Measurements from ENCODE around the gene PRRC2B.

PRRC2B gene

DNA sequence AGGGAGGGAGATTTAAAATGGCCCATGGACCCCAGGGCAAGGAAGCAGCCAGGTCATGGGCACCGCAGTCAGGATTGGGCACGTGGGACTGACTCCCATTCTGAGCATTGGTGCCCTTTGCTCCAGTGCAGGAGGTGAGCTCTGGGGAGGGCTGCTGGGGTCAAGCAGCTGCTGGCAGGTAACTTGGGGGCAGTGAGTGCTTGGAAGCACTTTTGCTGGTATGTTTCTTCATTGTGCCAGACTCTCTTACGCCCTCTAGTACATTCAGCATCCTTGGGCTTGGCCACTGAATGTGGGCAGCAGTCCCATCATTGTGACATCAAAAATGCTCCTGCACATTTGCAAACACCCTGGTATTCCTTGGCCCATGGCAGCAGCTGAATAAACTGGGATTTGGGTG, 32.7 kb downstream of the PRRC2B start:
- no peak overlapping the region for H2AFZ ChIP-seq (ENCODE audit: insufficient read depth, low read length, poor library complexity)
- no peak overlapping the region for H4K12ac ChIP-seq (ENCODE audit: low read depth, low read length)
- no peak overlapping the region for H3K9ac ChIP-seq (ENCODE audit: low read length)
- H3K4me2 ChIP-seq (ENCODE audit: low read length), result no peak overlapping the region
- peaks cover 17 to 22% of the 10 kb centered on the region in 2 experiments for H3K36me3 ChIP-seq (ENCODE audit: control insufficient read depth in 1 of 2, insufficient read depth in 2 of 2, low read length in 2 of 2)
- no peak overlapping the region for H2BK12ac ChIP-seq (ENCODE audit: low read length)
- no peaks in the 10 kb centered on the region for H3K9me3 ChIP-seq (ENCODE audit: insufficient read depth, low read depth, low read length)
- peaks cover 15 to 22% of the 10 kb centered on the region in 2 experiments for H3K4me1 ChIP-seq (ENCODE audit: control insufficient read depth in 1 of 2, insufficient read depth in 2 of 2, low read length in 2 of 2)
- peak overlapping the region; percentile 61 for H3K4ac ChIP-seq (ENCODE audit: low read depth, low read length)
- H3K79me2 ChIP-seq (ENCODE audit: control insufficient read depth, insufficient read depth, low read length, poor library complexity), result peaks cover 52% of the 10 kb centered on the region
- no peak overlapping the region for H3K14ac ChIP-seq (ENCODE audit: low read length)
- H2AK5ac ChIP-seq (ENCODE audit: low read length), result no peak overlapping the region
- no peaks in the 10 kb centered on the region for H3K79me1 ChIP-seq (ENCODE audit: low read length)
- no peak overlapping the region for H4K8ac ChIP-seq (ENCODE audit: low read depth, low read length)
- no CpG with 5 or more reads among the region's 3 CpGs for WGBS (ENCODE audit: extremely low coverage, insufficient coverage, insufficient read length)
- H3K4me3 ChIP-seq (ENCODE audit: low read depth, low read length), result no peak overlapping the region
- H3K27me3 ChIP-seq (ENCODE audit: insufficient read depth, low read length), result no peaks in the 10 kb centered on the region
- H2BK5ac ChIP-seq (ENCODE audit: low read depth, low read length, poor library complexity), result no peak overlapping the region
- no peak for DNase-seq
- no peak overlapping the region for H2BK120ac ChIP-seq (ENCODE audit: insufficient read depth, low read length, poor library complexity)
- H3K27ac ChIP-seq (ENCODE audit: low read depth, low read length), result no peak overlapping the region
- no peak overlapping the region for H3K23ac ChIP-seq (ENCODE audit: low read length)
- no peak overlapping the region for H4K91ac ChIP-seq (ENCODE audit: low read depth, low read length)
- H3K18ac ChIP-seq (ENCODE audit: low read length), result no peak overlapping the region

DNA sequence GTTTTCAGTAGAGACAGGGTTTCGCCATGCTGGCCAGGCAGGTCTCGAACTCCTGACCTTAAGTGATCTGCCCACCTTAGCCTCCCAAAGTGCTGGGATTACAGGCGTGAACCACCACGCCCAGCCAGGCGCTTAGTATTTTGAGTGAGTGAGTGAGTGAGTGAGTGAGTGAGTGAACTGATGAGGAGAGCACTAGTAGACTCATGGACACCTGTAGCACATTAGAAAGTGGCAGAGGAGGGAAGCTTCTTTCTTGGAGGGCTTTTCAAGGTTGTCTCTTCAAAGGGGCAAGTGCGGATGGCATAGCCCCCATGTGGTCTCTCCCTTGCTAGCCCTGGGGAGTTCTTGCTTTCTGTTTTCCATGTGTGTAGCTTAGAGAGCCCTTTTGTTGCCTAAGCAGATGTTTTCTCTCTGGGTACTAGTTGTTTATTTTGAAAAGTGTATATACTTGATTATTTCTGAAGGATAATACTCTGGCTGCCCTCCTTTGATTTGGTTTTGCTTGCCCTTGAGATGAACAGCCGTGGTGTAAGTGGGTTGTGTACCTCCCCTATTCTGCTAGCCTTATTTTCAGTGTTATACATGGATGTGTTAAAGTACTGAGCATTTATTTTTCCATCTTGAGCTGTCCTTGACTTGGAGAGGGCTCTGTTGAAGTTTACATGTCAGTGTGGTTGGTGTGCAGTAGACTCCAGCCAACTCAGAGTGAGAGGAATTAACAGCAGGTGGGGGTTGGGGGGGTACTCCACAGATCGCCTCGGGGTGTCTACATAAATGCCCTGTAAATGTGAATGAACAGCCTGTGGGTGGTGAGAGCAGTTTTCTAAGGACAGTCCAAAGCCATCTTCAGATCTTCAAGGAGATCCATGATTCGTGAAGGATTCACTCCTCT, 35.5 kb downstream of the PRRC2B start:
- no peak for DNase-seq
- Histone ChIP-seq H2AFZ (ENCODE audit: insufficient read depth, low read length, poor library complexity) (peak overlapping the region; percentile 3), H3K27me3 (ENCODE audit: insufficient read depth, low read length) (no peaks in the 10 kb centered on the region), H3K4me3 (ENCODE audit: low read depth, low read length) (no peak overlapping the region), H2BK120ac (ENCODE audit: insufficient read depth, low read length, poor library complexity) (no peak overlapping the region), H2BK5ac (ENCODE audit: low read depth, low read length, poor library complexity) (no peak overlapping the region), H3K18ac (ENCODE audit: low read length) (no peak overlapping the region), H3K79me2 (ENCODE audit: control insufficient read depth, insufficient read depth, low read length, poor library complexity) (peaks cover 32% of the 10 kb centered on the region), H3K23ac (ENCODE audit: low read length) (no peak overlapping the region), H3K9me3 (ENCODE audit: insufficient read depth, low read depth, low read length) (no peaks in the 10 kb centered on the region), H4K91ac (ENCODE audit: low read depth, low read length) (no peak overlapping the region), H2BK12ac (ENCODE audit: low read length) (no peak overlapping the region), H3K4ac (ENCODE audit: low read depth, low read length) (peak overlapping the region; percentile 66), H3K79me1 (ENCODE audit: low read length) (no peaks in the 10 kb centered on the region), H3K27ac (ENCODE audit: low read depth, low read length) (no peak overlapping the region), H4K12ac (ENCODE audit: low read depth, low read length) (no peak overlapping the region), H3K4me1 (ENCODE audit: control insufficient read depth in 1 of 2, insufficient read depth in 2 of 2, low read length in 2 of 2) (peaks cover 9 to 12% of the 10 kb centered on the region in 2 experiments), H3K4me2 (ENCODE audit: low read length) (no peak overlapping the region), H3K9ac (ENCODE audit: low read length) (no peak overlapping the region), H4K8ac (ENCODE audit: low read depth, low read length) (no peak overlapping the region), H3K14ac (ENCODE audit: low read length) (no peak overlapping the region), H3K36me3 (ENCODE audit: control insufficient read depth in 1 of 2, insufficient read depth in 2 of 2, low read length in 2 of 2) (peaks cover 28 to 39% of the 10 kb centered on the region in 2 experiments), H2AK5ac (ENCODE audit: low read length) (no peak overlapping the region)
- WGBS (ENCODE audit: extremely low coverage, insufficient coverage, insufficient read length), result no CpG with 5 or more reads among the region's 10 CpGs

GRCh38 chr9:131432050-131432449, 38.2 kb downstream of the PRRC2B start:
- Histone ChIP-seq H3K4me1 (ENCODE audit: control insufficient read depth in 1 of 2, insufficient read depth in 2 of 2, low read length in 2 of 2) (peaks cover 9 to 12% of the 10 kb centered on the region in 2 experiments), H3K79me2 (ENCODE audit: control insufficient read depth, insufficient read depth, low read length, poor library complexity) (peaks cover 16% of the 10 kb centered on the region), H2BK5ac (ENCODE audit: low read depth, low read length, poor library complexity) (no peak overlapping the region), H3K4ac (ENCODE audit: low read depth, low read length) (peak overlapping the region; percentile 29), H2AFZ (ENCODE audit: insufficient read depth, low read length, poor library complexity) (no peak overlapping the region), H4K91ac (ENCODE audit: low read depth, low read length) (no peak overlapping the region), H3K79me1 (ENCODE audit: low read length) (no peaks in the 10 kb centered on the region), H2BK12ac (ENCODE audit: low read length) (no peak overlapping the region), H3K9me3 (ENCODE audit: insufficient read depth, low read depth, low read length) (no peaks in the 10 kb centered on the region), H3K4me3 (ENCODE audit: low read depth, low read length) (no peak overlapping the region), H3K9ac (ENCODE audit: low read length) (no peak overlapping the region), H4K12ac (ENCODE audit: low read depth, low read length) (no peak overlapping the region), H4K8ac (ENCODE audit: low read depth, low read length) (no peak overlapping the region), H2BK120ac (ENCODE audit: insufficient read depth, low read length, poor library complexity) (no peak overlapping the region), H3K23ac (ENCODE audit: low read length) (no peak overlapping the region), H3K14ac (ENCODE audit: low read length) (no peak overlapping the region), H3K18ac (ENCODE audit: low read length) (no peak overlapping the region), H3K4me2 (ENCODE audit: low read length) (no peak overlapping the region), H3K36me3 (ENCODE audit: control insufficient read depth in 1 of 2, insufficient read depth in 2 of 2, low read length in 2 of 2) (peaks cover 38 to 52% of the 10 kb centered on the region in 2 experiments), H2AK5ac (ENCODE audit: low read length) (no peak overlapping the region), H3K27ac (ENCODE audit: low read depth, low read length) (no peak overlapping the region), H3K27me3 (ENCODE audit: insufficient read depth, low read length) (no peaks in the 10 kb centered on the region)
- no peak for DNase-seq
- no CpG with 5 or more reads among the region's 4 CpGs for WGBS (ENCODE audit: extremely low coverage, insufficient coverage, insufficient read length)

DNA sequence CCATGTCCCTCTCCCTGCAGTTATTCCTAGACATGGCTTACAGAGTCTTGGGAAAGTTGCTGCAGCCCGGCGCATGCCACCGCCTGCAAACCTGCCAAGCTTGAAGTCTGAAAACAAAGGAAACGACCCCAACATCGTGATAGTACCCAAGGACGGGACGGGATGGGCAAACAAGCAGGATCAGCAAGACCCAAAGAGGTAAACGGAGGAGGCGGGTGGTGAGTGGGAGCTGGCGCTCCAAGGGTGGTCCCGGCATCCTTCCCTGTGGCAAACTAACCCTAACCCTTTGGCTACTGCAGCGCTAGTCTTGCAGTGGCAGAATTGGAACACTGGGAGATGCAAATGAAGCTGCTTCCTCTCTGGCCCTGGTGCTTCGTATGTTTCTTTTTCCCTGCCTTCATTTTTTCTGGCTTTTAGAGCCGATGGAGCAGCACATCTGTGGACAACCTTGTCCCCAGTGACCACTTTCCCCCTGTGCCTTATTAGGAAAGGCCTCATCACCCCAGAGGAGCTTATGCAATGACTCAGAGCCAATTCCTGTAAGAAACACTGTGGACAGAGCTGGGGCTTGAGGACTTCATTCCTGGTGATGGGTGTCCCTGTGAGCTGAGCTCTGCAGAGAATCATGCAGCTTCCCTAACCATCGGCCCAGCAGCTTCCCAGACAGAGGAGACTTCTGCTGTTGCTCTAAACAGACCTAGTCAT, 38.9 kb downstream of the PRRC2B start:
- Histone ChIP-seq H3K9ac (ENCODE audit: low read length) (no peak overlapping the region), H2AFZ (ENCODE audit: insufficient read depth, low read length, poor library complexity) (no peak overlapping the region)

More for the DNA sequence above, 38.9 kb downstream of the PRRC2B start:
- no peaks in the 10 kb centered on the region for H3K27me3 ChIP-seq (ENCODE audit: insufficient read depth, low read length)
- no peak overlapping the region for H3K14ac ChIP-seq (ENCODE audit: low read length)
- no peak for DNase-seq
- no peak overlapping the region for H2BK12ac ChIP-seq (ENCODE audit: low read length)
- no peak overlapping the region for H2BK5ac ChIP-seq (ENCODE audit: low read depth, low read length, poor library complexity)
- no peak overlapping the region for H2AK5ac ChIP-seq (ENCODE audit: low read length)
- H3K4ac ChIP-seq (ENCODE audit: low read depth, low read length), result peak overlapping the region; percentile 1
- H3K27ac ChIP-seq (ENCODE audit: low read depth, low read length), result peak overlapping the region; percentile 22
- no peak overlapping the region for H4K12ac ChIP-seq (ENCODE audit: low read depth, low read length)
- no peaks in the 10 kb centered on the region for H3K9me3 ChIP-seq (ENCODE audit: insufficient read depth, low read depth, low read length)
- peaks cover 12% of the 10 kb centered on the region for H3K79me2 ChIP-seq (ENCODE audit: control insufficient read depth, insufficient read depth, low read length, poor library complexity)
- H3K79me1 ChIP-seq (ENCODE audit: low read length), result no peaks in the 10 kb centered on the region
- H3K23ac ChIP-seq (ENCODE audit: low read length), result no peak overlapping the region
- H3K4me3 ChIP-seq (ENCODE audit: low read depth, low read length), result no peak overlapping the region
- no peak overlapping the region for H4K8ac ChIP-seq (ENCODE audit: low read depth, low read length)
- peaks cover 9 to 12% of the 10 kb centered on the region in 2 experiments for H3K4me1 ChIP-seq (ENCODE audit: control insufficient read depth in 1 of 2, insufficient read depth in 2 of 2, low read length in 2 of 2)
- no peak overlapping the region for H4K91ac ChIP-seq (ENCODE audit: low read depth, low read length)
- WGBS (ENCODE audit: extremely low coverage, insufficient coverage, insufficient read length), result no CpG with 5 or more reads among the region's 15 CpGs
- H3K18ac ChIP-seq (ENCODE audit: low read length), result no peak overlapping the region
- no peak overlapping the region for H3K4me2 ChIP-seq (ENCODE audit: low read length)
- H2BK120ac ChIP-seq (ENCODE audit: insufficient read depth, low read length, poor library complexity), result no peak overlapping the region
- peaks cover 38 to 54% of the 10 kb centered on the region in 2 experiments for H3K36me3 ChIP-seq (ENCODE audit: control insufficient read depth in 1 of 2, insufficient read depth in 2 of 2, low read length in 2 of 2)
